Frontal cortex (tissue), 4 donors: Measurements from ENCODE around the gene RANBP17. TPM values are rescaled to one million over a fixed set of nuclear protein-coding genes. Genes with fewer than 3 reads are reported as not detected.

Source experiments
- DNase-seq, 2 donors: peaks; one replicate each; pipeline ENCODE4 v3.0.0; 2012; ENCODE audit warnings: low spot score in 2 of 2
- FAIRE-seq: peaks from 2 replicates; lab custom pipeline; 2012; peaks lifted over from hg19 to GRCh38; lab: Jason Lieb, UNC
- total RNA-seq: library from RNA; depleted of rRNA; stranded (reverse); fragments of >200 nt; gene quantifications from one replicate; pipeline ENCODE4 v1.2.3, GENCODE V29; 2014
- donor health status: control.
- donor health status: control.
- donor health status: control.

The RANBP17 gene
- total RNA-seq, 1 donor from 2014 or later: 190 TPM

GRCh38 chr5:171055875-171056454, 194.1 kb downstream of the RANBP17 start:
- DNase-seq: no peak
- FAIRE-seq: no peak

- DNase-seq: no peak
- FAIRE-seq: no peak
Observed at GRCh38 chr5:171067540-171068130, 205.8 kb downstream of the RANBP17 start.

GRCh38 chr5:171074747-171075146, 212.9 kb downstream of the RANBP17 start:
- no peak for DNase-seq
- FAIRE-seq: no peak

GRCh38 chr5:171080186-171080938, 218.5 kb downstream of the RANBP17 start:
- DNase-seq (no peak), FAIRE-seq (no peak)

- FAIRE-seq (no peak), DNase-seq (no peak)
Observed at GRCh38 chr5:171081319-171081718, 219.5 kb downstream of the RANBP17 start.

- DNase-seq (no peak), FAIRE-seq (no peak)
Observed at GRCh38 chr5:171092194-171092593, 230.4 kb downstream of the RANBP17 start.

GRCh38 chr5:171093598-171093997, 231.8 kb downstream of the RANBP17 start:
- DNase-seq (no peak), FAIRE-seq (no peak)

- FAIRE-seq: no peak
- no peak for DNase-seq
Observed at GRCh38 chr5:171094356-171094755, 232.5 kb downstream of the RANBP17 start.

- DNase-seq (no peak), FAIRE-seq (no peak)
Observed at GRCh38 chr5:171102877-171103610, 241.2 kb downstream of the RANBP17 start.

GRCh38 chr5:171107669-171108068, 245.9 kb downstream of the RANBP17 start:
- FAIRE-seq: no peak
- DNase-seq: no peak

- DNase-seq (no peak), FAIRE-seq (no peak)
Observed at GRCh38 chr5:171115519-171115918, 253.7 kb downstream of the RANBP17 start.

- FAIRE-seq (no peak), DNase-seq (no peak)
Observed at GRCh38 chr5:171116719-171117118, 254.9 kb downstream of the RANBP17 start.

- DNase-seq: no peak
- no peak for FAIRE-seq
Observed at GRCh38 chr5:171120986-171121622, 259.3 kb downstream of the RANBP17 start.

GRCh38 chr5:171121638-171122037, 259.8 kb downstream of the RANBP17 start:
- no peak for DNase-seq
- FAIRE-seq: no peak

- FAIRE-seq: no peak
Observed at GRCh38 chr5:171122372-171122771, 260.6 kb downstream of the RANBP17 start.

GRCh38 chr5:171123417-171123816, 261.6 kb downstream of the RANBP17 start:
- FAIRE-seq: no peak
- DNase-seq: no peak

More at GRCh38 chr5:171122372-171122771, 260.6 kb downstream of the RANBP17 start:
- no peak for DNase-seq

GRCh38 chr5:171127314-171127713, 265.5 kb downstream of the RANBP17 start:
- FAIRE-seq: no peak
- no peak for DNase-seq

- DNase-seq (no peak), FAIRE-seq (no peak)
Observed at GRCh38 chr5:171128136-171128535, 266.3 kb downstream of the RANBP17 start.

- no peak for FAIRE-seq
- DNase-seq: no peak
Observed at GRCh38 chr5:171129308-171129707, 267.5 kb downstream of the RANBP17 start.

GRCh38 chr5:171131497-171131896, 269.7 kb downstream of the RANBP17 start:
- no peak for FAIRE-seq
- DNase-seq: no peak
